ENCODE data around the gene LRTM1.

Gene LRTM1

DNA sequence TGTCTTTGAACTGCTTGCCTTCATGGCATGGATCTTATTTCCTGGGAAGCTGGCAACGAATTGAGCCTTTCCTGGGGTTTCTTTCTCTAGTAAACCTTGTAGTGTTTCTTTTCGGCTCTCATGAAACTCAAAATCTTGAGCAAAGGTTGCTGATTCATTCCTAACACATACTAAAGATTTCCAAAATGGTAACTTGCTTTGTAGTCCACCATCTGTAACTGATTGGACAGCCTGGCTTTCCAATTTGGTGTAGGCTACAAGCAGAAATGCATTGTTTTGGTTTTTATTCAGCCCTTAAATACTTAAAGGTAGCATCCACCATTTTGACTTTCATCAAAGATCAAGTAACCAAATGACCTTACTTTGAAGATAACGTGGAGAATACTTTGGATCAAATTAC is 38.1 kb downstream of the LRTM1 start:
- Histone ChIP-seq H3K27ac (ENCODE audit: extremely low read depth, low read depth, low read length) (no peak overlapping the region), H3K36me3 (ENCODE audit: control insufficient read depth in 2 of 2, insufficient read depth in 1 of 2, low read length in 2 of 2) (no peaks in the 10 kb centered on the region), H3K9me3 (ENCODE audit: control insufficient read depth, insufficient read depth, low read depth, low read length) (no peaks in the 10 kb centered on the region), H3K4me3 (ENCODE audit: low read depth, low read length) (no peak overlapping the region), H3K4me1 (ENCODE audit: control insufficient read depth, insufficient read depth, low read length) (no peaks in the 10 kb centered on the region)
- POLR2A ChIA-PET, result no interaction called here
- CTCF ChIA-PET, result no interaction called here
- no peak for TF ChIP-seq ZNF223 (tag by site-specific recombination; IDR thresholded peaks at IDR 0.05)

DNA sequence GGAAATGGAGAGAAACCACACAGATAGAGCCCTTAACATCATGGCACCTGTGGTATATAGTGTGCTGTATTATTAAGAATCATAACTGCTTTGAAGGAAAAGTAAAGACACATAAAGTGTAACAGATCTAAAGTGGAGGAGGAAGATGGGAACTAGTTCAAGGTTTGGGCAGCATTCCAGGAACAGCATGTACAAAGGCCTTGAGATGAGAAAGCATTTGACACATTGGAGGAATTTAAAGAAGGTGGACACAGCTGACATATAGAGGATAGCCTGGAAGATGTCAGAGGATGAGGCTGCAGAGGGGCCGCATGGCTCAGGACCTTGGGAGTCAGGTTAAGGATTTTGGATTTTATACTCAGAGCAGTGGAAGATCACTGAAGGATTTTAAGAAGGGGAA is 39.0 kb downstream of the LRTM1 start:
- no peak overlapping the region for H3K4me3 ChIP-seq (ENCODE audit: low read depth, low read length)
- no peaks in the 10 kb centered on the region for H3K36me3 ChIP-seq (ENCODE audit: control insufficient read depth in 2 of 2, insufficient read depth in 1 of 2, low read length in 2 of 2)
- no peak overlapping the region for H3K27ac ChIP-seq (ENCODE audit: extremely low read depth, low read depth, low read length)
- H3K9me3 ChIP-seq (ENCODE audit: control insufficient read depth, insufficient read depth, low read depth, low read length), result no peaks in the 10 kb centered on the region
- TF ChIP-seq ZNF621 (tag by site-specific recombination; IDR thresholded peaks at IDR 0.05) (no peak), ZNF350 (tag by site-specific recombination; IDR thresholded peaks at IDR 0.05) (no peak), ZNF658 (tag by site-specific recombination; IDR thresholded peaks at IDR 0.05) (no peak), ZNF433 (tag by site-specific recombination; IDR thresholded peaks at IDR 0.05; ENCODE audit: low read depth) (no peak), ZNF660 (tag by site-specific recombination; IDR thresholded peaks at IDR 0.05) (no peak), ZNF785 (tag by site-specific recombination; IDR thresholded peaks at IDR 0.05) (no peak), ZNF596 (tag by site-specific recombination; IDR thresholded peaks at IDR 0.05) (no peak), ZNF140 (tag by site-specific recombination; IDR thresholded peaks at IDR 0.05) (no peak), GLIS1 (tag by site-specific recombination; IDR thresholded peaks at IDR 0.05) (no peak), ZBTB8A (tag by site-specific recombination; IDR thresholded peaks at IDR 0.05) (no peak)
- TF ChIP-seq, protein P1, sequence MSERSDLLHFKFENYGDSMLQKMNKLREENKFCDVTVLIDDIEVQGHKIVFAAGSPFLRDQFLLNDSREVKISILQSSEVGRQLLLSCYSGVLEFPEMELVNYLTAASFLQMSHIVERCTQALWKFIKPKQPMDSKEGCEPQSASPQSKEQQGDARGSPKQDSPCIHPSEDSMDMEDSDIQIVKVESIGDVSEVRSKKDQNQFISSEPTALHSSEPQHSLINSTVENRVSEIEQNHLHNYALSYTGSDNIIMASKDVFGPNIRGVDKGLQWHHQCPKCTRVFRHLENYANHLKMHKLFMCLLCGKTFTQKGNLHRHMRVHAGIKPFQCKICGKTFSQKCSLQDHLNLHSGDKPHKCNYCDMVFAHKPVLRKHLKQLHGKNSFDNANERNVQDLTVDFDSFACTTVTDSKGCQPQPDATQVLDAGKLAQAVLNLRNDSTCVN (tag by site-specific recombination; optimal IDR thresholded peaks at IDR 0.05), result no peak
- TF ChIP-seq, protein P2, sequence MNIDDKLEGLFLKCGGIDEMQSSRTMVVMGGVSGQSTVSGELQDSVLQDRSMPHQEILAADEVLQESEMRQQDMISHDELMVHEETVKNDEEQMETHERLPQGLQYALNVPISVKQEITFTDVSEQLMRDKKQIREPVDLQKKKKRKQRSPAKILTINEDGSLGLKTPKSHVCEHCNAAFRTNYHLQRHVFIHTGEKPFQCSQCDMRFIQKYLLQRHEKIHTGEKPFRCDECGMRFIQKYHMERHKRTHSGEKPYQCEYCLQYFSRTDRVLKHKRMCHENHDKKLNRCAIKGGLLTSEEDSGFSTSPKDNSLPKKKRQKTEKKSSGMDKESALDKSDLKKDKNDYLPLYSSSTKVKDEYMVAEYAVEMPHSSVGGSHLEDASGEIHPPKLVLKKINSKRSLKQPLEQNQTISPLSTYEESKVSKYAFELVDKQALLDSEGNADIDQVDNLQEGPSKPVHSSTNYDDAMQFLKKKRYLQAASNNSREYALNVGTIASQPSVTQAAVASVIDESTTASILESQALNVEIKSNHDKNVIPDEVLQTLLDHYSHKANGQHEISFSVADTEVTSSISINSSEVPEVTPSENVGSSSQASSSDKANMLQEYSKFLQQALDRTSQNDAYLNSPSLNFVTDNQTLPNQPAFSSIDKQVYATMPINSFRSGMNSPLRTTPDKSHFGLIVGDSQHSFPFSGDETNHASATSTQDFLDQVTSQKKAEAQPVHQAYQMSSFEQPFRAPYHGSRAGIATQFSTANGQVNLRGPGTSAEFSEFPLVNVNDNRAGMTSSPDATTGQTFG (tag by site-specific recombination; IDR thresholded peaks at IDR 0.05; ENCODE audit: borderline replicate concordance), result no peak
- TF ChIP-seq, protein P3, sequence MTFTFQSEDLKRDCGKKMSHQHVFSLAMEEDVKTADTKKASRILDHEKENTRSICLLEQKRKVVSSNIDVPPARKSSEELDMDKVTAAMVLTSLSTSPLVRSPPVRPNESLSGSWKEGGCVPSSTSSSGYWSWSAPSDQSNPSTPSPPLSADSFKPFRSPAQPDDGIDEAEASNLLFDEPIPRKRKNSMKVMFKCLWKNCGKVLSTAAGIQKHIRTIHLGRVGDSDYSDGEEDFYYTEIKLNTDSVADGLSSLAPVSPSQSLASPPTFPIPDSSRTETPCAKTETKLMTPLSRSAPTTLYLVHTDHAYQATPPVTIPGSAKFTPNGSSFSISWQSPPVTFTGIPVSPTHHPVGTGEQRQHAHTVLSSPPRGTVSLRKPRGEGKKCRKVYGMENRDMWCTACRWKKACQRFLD (tag by site-specific recombination; IDR thresholded peaks at IDR 0.05), result no peak
- TF ChIP-seq, protein P4, sequence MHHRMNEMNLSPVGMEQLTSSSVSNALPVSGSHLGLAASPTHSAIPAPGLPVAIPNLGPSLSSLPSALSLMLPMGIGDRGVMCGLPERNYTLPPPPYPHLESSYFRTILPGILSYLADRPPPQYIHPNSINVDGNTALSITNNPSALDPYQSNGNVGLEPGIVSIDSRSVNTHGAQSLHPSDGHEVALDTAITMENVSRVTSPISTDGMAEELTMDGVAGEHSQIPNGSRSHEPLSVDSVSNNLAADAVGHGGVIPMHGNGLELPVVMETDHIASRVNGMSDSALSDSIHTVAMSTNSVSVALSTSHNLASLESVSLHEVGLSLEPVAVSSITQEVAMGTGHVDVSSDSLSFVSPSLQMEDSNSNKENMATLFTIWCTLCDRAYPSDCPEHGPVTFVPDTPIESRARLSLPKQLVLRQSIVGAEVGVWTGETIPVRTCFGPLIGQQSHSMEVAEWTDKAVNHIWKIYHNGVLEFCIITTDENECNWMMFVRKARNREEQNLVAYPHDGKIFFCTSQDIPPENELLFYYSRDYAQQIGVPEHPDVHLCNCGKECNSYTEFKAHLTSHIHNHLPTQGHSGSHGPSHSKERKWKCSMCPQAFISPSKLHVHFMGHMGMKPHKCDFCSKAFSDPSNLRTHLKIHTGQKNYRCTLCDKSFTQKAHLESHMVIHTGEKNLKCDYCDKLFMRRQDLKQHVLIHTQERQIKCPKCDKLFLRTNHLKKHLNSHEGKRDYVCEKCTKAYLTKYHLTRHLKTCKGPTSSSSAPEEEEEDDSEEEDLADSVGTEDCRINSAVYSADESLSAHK (tag by site-specific recombination; IDR thresholded peaks at IDR 0.05), result no peak
- CTCF ChIA-PET, result no interaction called here
- POLR2A ChIA-PET, result no interaction called here
- no peaks in the 10 kb centered on the region for H3K4me1 ChIP-seq (ENCODE audit: control insufficient read depth, insufficient read depth, low read length)

DNA sequence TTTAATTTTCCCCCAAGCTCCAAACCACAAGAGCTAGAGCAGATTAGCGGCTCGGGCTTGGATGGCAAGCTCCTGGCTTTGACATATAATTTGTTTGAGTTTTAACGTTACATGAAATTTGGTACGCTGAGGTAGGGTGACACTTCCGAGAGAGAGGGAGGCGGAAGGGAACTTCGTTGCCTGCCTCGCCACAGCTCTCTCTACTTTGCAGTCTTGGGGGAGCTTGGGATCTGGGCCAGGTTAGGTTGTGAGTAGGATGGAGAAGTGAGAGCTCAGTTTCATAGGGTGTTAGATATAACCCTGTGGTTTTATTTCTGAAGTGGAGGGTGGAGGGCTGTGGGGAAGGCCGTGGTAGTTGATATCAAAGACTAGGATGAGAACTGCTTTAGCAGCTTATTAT is 39.7 kb downstream of the LRTM1 start:
- ChIA-PET POLR2A (no interaction called here), CTCF (no interaction called here)
- H3K9me3 ChIP-seq (ENCODE audit: control insufficient read depth, insufficient read depth, low read depth, low read length), result no peaks in the 10 kb centered on the region

More for the DNA sequence above, 39.7 kb downstream of the LRTM1 start:
- H3K36me3 ChIP-seq (ENCODE audit: control insufficient read depth in 2 of 2, insufficient read depth in 1 of 2, low read length in 2 of 2), result no peaks in the 10 kb centered on the region
- H3K4me1 ChIP-seq (ENCODE audit: control insufficient read depth, insufficient read depth, low read length), result no peaks in the 10 kb centered on the region
- no peak overlapping the region for H3K4me3 ChIP-seq (ENCODE audit: low read depth, low read length)
- no peak overlapping the region for H3K27ac ChIP-seq (ENCODE audit: extremely low read depth, low read depth, low read length)
- TF ChIP-seq ZNF664 (tag by site-specific recombination; IDR thresholded peaks at IDR 0.05), result no peak
- no peak for TF ChIP-seq ZNF624 (tag by site-specific recombination; IDR thresholded peaks at IDR 0.05)
- no peak for TF ChIP-seq ZFP69B (tag by site-specific recombination; IDR thresholded peaks at IDR 0.05)
- TF ChIP-seq, protein P5, sequence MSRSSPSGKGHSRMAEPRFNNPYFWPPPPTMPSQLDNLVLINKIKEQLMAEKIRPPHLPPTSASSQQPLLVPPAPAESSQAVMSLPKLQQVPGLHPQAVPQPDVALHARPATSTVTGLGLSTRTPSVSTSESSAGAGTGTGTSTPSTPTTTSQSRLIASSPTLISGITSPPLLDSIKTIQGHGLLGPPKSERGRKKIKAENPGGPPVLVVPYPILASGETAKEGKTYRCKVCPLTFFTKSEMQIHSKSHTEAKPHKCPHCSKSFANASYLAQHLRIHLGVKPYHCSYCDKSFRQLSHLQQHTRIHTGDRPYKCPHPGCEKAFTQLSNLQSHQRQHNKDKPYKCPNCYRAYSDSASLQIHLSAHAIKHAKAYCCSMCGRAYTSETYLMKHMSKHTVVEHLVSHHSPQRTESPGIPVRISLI (tag by site-specific recombination; IDR thresholded peaks at IDR 0.05), result no peak
- TF ChIP-seq ZNF571 (tag by site-specific recombination; IDR thresholded peaks at IDR 0.05), result no peak
- TF ChIP-seq ZNF561 (tag by site-specific recombination; IDR thresholded peaks at IDR 0.05; ENCODE audit: borderline replicate concordance), result no peak
- TF ChIP-seq ZNF776 (tag by site-specific recombination; IDR thresholded peaks at IDR 0.05; ENCODE audit: borderline replicate concordance), result no peak
- no peak for TF ChIP-seq ZNF670 (tag by site-specific recombination; IDR thresholded peaks at IDR 0.05; ENCODE audit: low read depth)
- no peak for TF ChIP-seq SP7 (tag by site-specific recombination; IDR thresholded peaks at IDR 0.05)
